ENCODE results near the gene OTOP1.
"Not testable (repeated sequence)": the region's sequence is repeated elsewhere in the genome, so short reads cannot be mapped to it uniquely, and the experiment has no call there.

The OTOP1 gene

GRCh38 chr4:4227510-4228355 lies 1.0 kb upstream of the OTOP1 start:
- no peak for DNase-seq

DNA sequence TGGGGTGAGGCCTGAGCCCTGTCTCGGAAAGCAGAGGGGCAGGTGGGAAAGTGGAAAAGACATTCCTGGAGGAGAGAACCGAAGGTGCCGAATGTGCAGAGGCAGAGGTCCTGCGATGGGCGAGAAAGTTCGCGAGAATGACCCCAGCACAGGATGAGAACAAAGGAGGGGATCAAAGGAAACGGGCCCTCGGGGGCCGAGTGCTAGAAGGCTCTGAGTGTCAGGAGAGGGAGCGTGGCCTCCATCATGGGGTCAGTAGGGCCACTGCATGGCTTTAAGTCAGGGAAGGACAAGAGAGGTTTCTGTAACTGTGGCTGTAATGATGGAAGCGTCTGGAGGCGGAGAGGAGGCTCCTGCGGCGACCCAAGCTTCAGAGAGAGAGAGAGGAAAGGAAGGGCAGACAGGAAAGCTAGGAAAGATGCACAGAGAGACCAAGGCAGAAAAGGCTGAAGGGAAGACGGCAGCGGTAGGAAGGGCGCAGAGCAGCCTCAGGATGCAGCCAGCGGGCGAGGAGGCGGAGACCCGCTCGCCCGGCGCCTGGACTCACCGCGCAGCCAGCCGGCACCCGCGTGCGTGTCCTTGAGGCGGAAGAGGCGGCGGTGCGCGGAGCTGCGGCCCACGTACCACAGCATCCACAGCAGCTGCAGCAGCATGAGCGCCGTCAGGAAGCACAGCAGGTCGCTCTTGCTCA lies 669 bp downstream of the OTOP1 start:
- DNase-seq = no peak

DNA sequence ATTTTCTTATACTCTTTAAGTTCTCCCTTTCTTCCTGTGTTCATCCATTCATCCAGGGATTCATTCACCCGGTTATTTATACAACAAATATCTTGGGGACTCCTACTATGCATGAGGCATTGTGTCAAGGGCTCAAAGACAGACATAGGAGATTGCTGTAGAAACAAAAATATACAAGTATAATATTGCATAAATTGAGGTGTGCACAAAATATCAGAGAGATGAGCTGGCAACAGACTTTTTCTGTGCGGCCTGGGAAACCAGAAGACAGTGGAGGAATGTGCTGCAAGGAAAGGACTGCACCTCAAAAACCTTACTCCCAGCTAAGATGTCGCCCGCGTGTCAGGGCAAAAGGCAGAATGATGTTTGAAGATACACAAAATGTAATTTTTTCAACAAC lies 9.6 kb downstream of the OTOP1 start:
- DNase-seq = no peak

DNA sequence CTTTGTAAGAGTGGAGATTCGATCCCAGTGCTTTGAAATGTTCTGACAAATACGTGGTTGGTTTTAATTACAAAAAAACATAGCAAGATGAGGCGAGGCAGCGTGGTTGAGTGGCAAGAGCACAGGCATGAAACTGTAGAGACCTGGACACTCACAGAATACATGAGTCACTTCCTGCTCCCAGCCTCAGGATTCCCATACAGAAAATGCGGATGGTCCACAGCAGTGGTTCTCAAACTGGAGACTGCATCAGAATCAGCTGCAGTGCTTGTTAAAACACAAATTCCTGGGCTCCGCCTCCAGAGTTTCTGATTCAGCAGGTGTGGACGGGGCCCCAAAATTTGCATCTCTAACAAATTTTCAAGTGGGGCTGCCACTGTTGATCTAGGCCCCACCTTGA lies 10.1 kb downstream of the OTOP1 start:
- no peak for DNase-seq

GRCh38 chr4:4213674-4214073 lies 13.1 kb downstream of the OTOP1 start:
- not testable (repeated sequence) for DNase-seq

DNA sequence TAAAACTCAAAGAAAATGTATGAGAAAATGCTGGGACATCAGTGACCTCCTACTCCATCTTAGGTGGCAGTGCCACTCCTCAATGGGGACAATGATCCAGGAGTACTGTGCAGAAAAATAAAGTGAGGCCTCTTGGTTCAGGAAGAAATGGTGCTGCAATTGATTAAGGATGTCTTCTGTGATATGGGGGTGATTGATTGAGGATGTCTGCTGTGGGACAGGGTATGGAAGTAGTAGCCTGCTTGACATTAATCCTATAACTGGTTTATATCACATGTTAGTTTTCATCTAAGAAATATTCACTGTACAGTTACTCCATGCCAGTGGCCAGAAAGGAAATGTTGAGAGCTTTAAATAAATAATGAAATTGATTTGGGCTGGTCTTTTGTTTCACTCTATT lies 20.5 kb downstream of the OTOP1 start:
- DNase-seq = no peak

DNA sequence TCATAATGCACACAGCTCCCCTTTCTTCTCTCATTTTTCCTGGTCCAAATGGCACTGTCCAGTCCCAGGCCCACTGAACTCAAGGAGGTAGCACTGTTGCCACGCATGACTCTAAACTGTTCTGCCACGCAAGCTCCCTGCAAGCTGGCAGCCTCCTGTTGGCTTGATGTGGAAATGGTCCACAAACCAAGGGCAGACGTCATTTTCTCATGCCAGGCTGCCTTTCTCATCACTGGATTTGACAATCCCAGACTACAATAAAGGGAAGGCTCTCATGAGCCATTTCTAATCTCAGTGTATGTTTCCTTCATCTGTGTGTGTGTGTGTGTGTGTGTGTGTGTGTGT lies 22.4 kb downstream of the OTOP1 start:
- DNase-seq = no peak

GRCh38 chr4:4203688-4204400 lies 22.9 kb downstream of the OTOP1 start:
- DNase-seq = no peak

GRCh38 chr4:4202510-4202909 lies 24.2 kb downstream of the OTOP1 start:
- DNase-seq = no peak

GRCh38 chr4:4200624-4201023 lies 26.1 kb downstream of the OTOP1 start:
- DNase-seq = no peak

DNA sequence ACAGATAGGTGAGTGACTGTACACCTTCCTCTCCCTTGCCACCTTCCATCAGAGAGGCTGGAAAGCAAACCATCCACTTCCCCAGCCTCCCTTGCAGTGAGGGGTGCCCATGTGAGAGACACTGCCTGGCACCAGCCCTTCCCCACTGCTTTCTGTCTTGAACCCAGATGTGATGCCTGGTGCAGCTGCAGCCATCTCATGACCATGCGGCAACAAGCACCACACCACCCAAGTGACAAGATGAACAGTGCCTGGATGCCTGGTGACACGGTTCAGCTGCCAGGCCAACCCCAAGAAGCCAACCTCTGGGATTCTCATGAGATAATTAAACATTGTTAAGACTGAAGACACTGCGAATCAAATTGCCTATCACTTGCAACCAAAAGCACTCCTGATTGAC lies 31.4 kb downstream of the OTOP1 start:
- DNase-seq = no peak

DNA sequence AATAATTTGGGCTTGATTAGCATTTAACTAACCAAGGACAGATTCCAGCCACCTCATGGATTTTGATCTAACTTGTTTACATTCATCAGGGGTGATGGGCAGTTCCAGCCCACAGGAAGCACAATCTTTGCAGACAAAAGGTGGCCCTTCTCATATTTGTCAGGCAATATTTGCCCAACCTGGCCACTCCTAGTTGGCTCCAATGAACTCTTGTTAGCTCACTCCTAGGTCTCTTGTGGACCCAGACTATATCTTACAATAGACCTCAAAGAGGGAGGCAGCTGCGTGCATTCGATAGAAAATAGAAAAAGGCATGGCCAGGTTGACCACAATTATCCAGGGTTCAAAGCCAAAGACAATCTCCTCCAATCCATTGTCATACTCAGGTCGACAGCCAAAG lies 38.2 kb downstream of the OTOP1 start:
- DNase-seq = peak; percentile 12 to 15

GRCh38 chr4:4185528-4185927 lies 41.2 kb downstream of the OTOP1 start:
- no peak for DNase-seq

GRCh38 chr4:4182835-4183568 lies 43.7 kb downstream of the OTOP1 start:
- no peak for DNase-seq

DNA sequence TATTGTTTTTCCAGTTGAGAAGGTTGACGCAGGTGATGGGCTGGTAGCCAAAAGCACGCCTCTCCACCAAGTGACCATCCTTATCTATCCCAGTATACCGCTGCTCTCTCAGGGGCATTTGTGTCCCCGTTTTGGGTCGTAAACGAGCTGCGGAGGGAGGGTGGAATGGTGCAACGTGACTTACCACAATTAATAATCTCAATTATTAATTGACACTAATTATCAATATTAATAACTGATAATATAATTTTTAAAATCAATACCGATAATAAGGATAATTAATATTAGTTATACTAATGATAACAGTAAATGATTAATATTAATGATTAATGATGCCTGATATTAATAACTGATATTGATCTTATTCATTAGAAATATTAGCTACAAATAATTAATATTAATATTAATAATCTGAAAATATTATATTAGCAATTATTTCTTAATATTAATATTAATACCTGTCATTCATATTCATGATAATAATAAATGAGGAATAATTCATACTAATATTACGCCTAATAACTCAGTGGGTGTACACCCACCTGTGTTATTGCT lies 56.1 kb downstream of the OTOP1 start:
- no peak for DNase-seq

GRCh38 chr4:4167981-4168780 lies 58.5 kb downstream of the OTOP1 start:
- not testable (repeated sequence) for DNase-seq

GRCh38 chr4:4166986-4167385 lies 59.7 kb downstream of the OTOP1 start:
- DNase-seq = not testable (repeated sequence)

DNA sequence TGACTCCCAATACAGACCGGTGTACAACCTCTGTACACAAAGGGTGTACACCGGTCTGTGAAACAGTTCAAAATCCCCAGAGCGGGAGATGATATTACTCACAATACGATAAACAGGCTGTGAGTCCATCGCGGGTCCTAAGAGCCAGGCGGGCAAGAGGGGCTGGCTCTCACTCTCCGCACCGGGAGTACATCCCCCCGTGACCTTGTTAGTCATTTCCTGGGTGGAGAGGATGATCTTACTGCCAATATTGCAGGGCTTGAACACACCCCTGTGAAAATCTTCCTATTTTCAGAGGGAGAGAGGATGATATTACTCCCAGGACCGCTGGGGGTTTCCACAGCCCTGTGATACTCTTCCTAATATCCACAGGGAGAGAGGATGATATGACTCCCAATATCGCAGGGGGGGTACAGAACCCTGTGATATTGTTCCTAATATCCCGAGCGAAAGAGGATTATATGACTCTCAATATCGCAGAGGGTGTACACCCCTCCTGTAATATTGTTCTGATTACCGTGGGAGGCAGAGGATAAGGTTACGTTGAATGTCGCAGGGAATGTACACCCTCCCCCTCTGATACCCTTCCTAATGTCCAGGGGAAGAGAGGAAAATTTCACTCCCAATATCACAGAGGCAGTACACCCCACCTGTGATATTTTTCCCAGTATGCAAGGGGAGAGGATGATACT lies 60.9 kb downstream of the OTOP1 start:
- DNase-seq = not testable (repeated sequence)

DNA sequence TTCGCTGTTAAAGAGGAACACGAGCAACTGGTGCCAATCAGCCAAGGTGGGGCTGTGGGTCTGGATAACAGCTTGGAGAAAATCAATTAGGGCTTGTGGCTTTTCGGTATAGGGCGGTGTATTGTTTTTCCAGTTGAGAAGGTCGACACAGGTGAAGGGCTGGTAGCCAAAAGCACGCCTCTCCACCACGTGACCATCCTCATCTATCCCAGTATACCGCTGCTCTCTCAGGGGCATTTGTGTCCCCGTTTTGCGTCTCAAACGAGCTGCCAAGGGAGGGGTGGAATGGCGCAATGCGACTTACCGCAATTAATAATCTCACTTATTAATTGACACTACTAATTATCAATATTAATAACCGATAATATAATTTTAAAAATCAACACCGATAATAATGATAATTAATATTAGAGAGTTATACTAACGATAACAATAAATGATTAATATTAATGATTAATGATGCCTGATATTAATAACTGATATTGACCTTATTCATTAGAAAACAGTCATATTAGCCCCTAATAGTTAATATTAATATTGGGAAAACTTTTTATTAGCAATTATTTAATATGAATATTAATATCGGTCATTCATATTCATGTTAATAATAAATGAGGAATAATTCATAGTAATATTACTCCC lies 62.1 kb downstream of the OTOP1 start:
- DNase-seq = not testable (repeated sequence)

DNA sequence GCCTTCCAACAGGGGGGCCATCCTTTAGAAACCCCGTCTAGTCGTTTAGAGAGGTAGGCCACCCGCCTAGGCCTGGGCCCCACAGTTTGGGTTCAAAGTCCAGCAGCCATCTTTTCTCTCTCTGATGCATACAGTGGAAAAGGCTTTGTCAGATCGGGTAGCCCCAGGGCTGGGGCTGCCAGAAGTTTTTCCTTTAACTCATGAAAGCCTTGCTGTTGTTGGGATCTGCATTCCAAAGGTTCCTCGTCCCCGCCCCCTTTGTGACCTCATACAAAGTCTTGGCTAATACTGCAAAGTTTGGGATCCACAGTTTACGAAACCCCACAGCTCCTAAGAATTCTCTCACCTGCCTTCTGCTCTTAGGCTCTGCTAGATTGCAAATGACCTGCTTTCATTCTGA lies 64.5 kb downstream of the OTOP1 start:
- not testable (repeated sequence) for DNase-seq

Data from NCI-H2081 (cell line).